ENCODE measurements around the gene LTBP4. TPM values are rescaled to one million over a fixed set of nuclear protein-coding genes. Genes with fewer than 3 reads are reported as not detected.

LTBP4 gene
- 15.9 and 24.8 TPM in 2 replicates for polyA plus RNA-seq (2012; rRNA removed)
- polyA plus RNA-seq (2012; cell fraction: cytosol; rRNA removed): 6.8 and 12.4 TPM in 2 replicates
- polyA plus RNA-seq (2012; cell fraction: nucleus; rRNA removed): 185 and 324 TPM in 2 replicates

- Histone ChIP-seq H4K20me1 (ENCODE audit: insufficient read depth) (no peaks in the 10 kb centered on the region; the same call in 1 of the 2 replicates), H3K4me2 (peak within 1 kb of the TSS; percentile 69; the same call in 1 of the 2 replicates), H3K9ac (no peak within 1 kb of the TSS), H3K4me1 (ENCODE audit: control insufficient read depth in 1 of 2, insufficient read depth in 2 of 2, low read depth in 1 of 2, low read length in 1 of 2) (peaks cover 7 to 49% of the 10 kb centered on the region in 2 experiments; a peak in 2 of 4 replicates), H3K27ac (ENCODE audit: low read depth in 2 of 2, low read length in 1 of 2) (no peak within 1 kb of the TSS), H3K9me2 (no peaks in the 10 kb centered on the region), H3K27me3 (ENCODE audit: insufficient read depth) (no peaks in the 10 kb centered on the region), H3F3A (replicated peaks; ENCODE audit: insufficient read depth) (peaks cover 36% of the 10 kb centered on the region), H3K9me3 (no peaks in the 10 kb centered on the region), H3K79me2 (ENCODE audit: insufficient read depth) (no peaks in the 10 kb centered on the region), H3K4me3 (ENCODE audit: low read depth in 2 of 2, low read length in 1 of 2) (peak within 1 kb of the TSS in 1 of 2 experiments; percentile 46; a peak in 3 of 4 replicates), H2AFZ (ENCODE audit: low read depth) (no peak within 1 kb of the TSS), H3K36me3 (replicated peaks in 1 of 2; ENCODE audit: control insufficient read depth in 1 of 2, insufficient read depth in 2 of 2, low read length in 1 of 2) (no peaks in the 10 kb centered on the region)
- CTCF ChIA-PET: interaction anchor here (1.0 to 9.6 kb wide), 14 partner anchors 9 to 410 kb away, joined by 3 to 176 read pairs (median 5); partner anchors contain the start of genes BLVRB and MAP3K10
- 35% methylated on average over 43 of the region's 82 CpGs for WGBS (ENCODE audit: low lambda C conversion rate)
- TF ChIP-seq CHD2 (IDR thresholded peaks at IDR 0.05; ENCODE audit: low read length, partially characterized antibody): no peak
- no peak for TF ChIP-seq FOSL2 (IDR thresholded peaks at IDR 0.05; ENCODE audit: borderline replicate concordance, low read depth)
- POLR2A ChIA-PET: no interaction called here
- peak; percentile 74 for DNase-seq
Observed at GRCh38 chr19:40601134-40601974, at the start of gene LTBP4. Gene LTBP4, plus strand, starts transcription at chr19:40601369. Its CDS starts 19 bp downstream, at chr19:40601388.

- H3F3A ChIP-seq (replicated peaks; ENCODE audit: insufficient read depth): peaks cover 3% of the 10 kb centered on the region
- CTCF ChIA-PET: interaction anchor here (0.9 to 2.8 kb wide), 5 partner anchors 12 to 82 kb away, joined by 3 to 11 read pairs (median 4); no protein-coding TSS in a partner anchor
- WGBS (ENCODE audit: low lambda C conversion rate): 68% methylated on average over 3 of the region's 3 CpGs
- no peak for DNase-seq
- H3K4me3 ChIP-seq (ENCODE audit: low read depth in 2 of 2, low read length in 1 of 2): no peak overlapping the region
- POLR2A ChIA-PET: no interaction called here
- no peak overlapping the region for H3K9ac ChIP-seq
- no peak overlapping the region for H3K4me2 ChIP-seq
- no peaks in the 10 kb centered on the region; the same call in 1 of the 2 replicates for H3K27me3 ChIP-seq (ENCODE audit: insufficient read depth)
- no peaks in the 10 kb centered on the region for H4K20me1 ChIP-seq (ENCODE audit: insufficient read depth)
- no peaks in the 10 kb centered on the region for H3K9me2 ChIP-seq
- no peaks in the 10 kb centered on the region for H3K9me3 ChIP-seq
- TF ChIP-seq NFIC (IDR thresholded peaks at IDR 0.05; ENCODE audit: borderline replicate concordance): no peak
- TF ChIP-seq SIN3A (IDR thresholded peaks at IDR 0.05; ENCODE audit: borderline replicate concordance, low read depth, low read length): no peak
- TF ChIP-seq NRF1 (IDR thresholded peaks at IDR 0.05; ENCODE audit: low read depth, low read length): no peak
- TF ChIP-seq PBX3 (IDR thresholded peaks at IDR 0.05): no peak
- TF ChIP-seq RXRA (IDR thresholded peaks at IDR 0.05; ENCODE audit: borderline replicate concordance, low read depth): no peak
- no peak for TF ChIP-seq ELF1 (IDR thresholded peaks at IDR 0.05)
- TF ChIP-seq USF2 (IDR thresholded peaks at IDR 0.05; ENCODE audit: borderline replicate concordance, low read depth, low read length): no peak
- no peak for TF ChIP-seq IRF3 (IDR thresholded peaks at IDR 0.05; ENCODE audit: low read depth, low read length)
- no peak for TF ChIP-seq RFX5 (IDR thresholded peaks at IDR 0.05; ENCODE audit: low read length)
- no peak for TF ChIP-seq TAF1 (IDR thresholded peaks at IDR 0.05; ENCODE audit: borderline replicate concordance, low read depth, low read length)
- no peak for TF ChIP-seq FOXJ3 (CRISPR knock-in tag; IDR thresholded peaks at IDR 0.05)
- no peak for TF ChIP-seq EP300 (IDR thresholded peaks at IDR 0.05; ENCODE audit: borderline replicate concordance in 1 of 2, low read depth in 1 of 2, low read length in 1 of 2)
- no peak for TF ChIP-seq SMC3 (IDR thresholded peaks at IDR 0.05; ENCODE audit: low read depth, low read length)
- TF ChIP-seq TCF12 (IDR thresholded peaks at IDR 0.05): no peak
- no peak for TF ChIP-seq CHD2 (IDR thresholded peaks at IDR 0.05; ENCODE audit: low read length, partially characterized antibody)
- no peak for TF ChIP-seq FOSL2 (IDR thresholded peaks at IDR 0.05; ENCODE audit: borderline replicate concordance, low read depth)
- no peaks in the 10 kb centered on the region for H3K79me2 ChIP-seq (ENCODE audit: insufficient read depth)
- peaks cover 3 to 4% of the 10 kb centered on the region in 2 experiments; a peak in 1 of 4 replicates for H3K4me1 ChIP-seq (ENCODE audit: control insufficient read depth in 1 of 2, insufficient read depth in 2 of 2, low read depth in 1 of 2, low read length in 1 of 2)
- H3K36me3 ChIP-seq (replicated peaks in 1 of 2; ENCODE audit: control insufficient read depth in 1 of 2, insufficient read depth in 2 of 2, low read length in 1 of 2): no peaks in the 10 kb centered on the region
- no peak overlapping the region for H3K27ac ChIP-seq (ENCODE audit: low read depth in 2 of 2, low read length in 1 of 2)
- no peak overlapping the region for H2AFZ ChIP-seq (ENCODE audit: low read depth)
Observed at GRCh38 chr19:40552848-40553247, 48.3 kb upstream of the LTBP4 start.
